Fibroblast of lung (primary cell): Measurements from ENCODE around the gene CHD3. TPM values are rescaled to one million over a fixed set of nuclear protein-coding genes. Genes with fewer than 3 reads are reported as not detected.
A peak's percentile ranks its signal among the peaks of the same experiment; 100 is the strongest.

ENCODE experiments used
- DNase-seq, 2 donors: peaks; one replicate each; pipeline versions ENCODE4 v3.0.0 to v3.0.0-alpha.2; 2010; ENCODE audit warnings: low read depth in 2 of 2
- H2AFZ ChIP-seq: 2 replicates; pipeline ENCODE4 v1.5.1; 2012; ENCODE audit warnings: low read length, control low read depth, inconsistent platforms
- H3K27ac ChIP-seq: 2 replicates; pipeline ENCODE4 v1.5.1; 2011; ENCODE audit warnings: low read length, control low read depth; ENCODE audit not compliant: insufficient read depth
- H3K27me3 ChIP-seq: 2 replicates; pipeline ENCODE4 v1.5.1; 2011; ENCODE audit warnings: mild to moderate bottlenecking, low read length; ENCODE audit not compliant: control insufficient read depth, insufficient read depth
- H3K36me3 ChIP-seq: 2 replicates; pipeline ENCODE4 v1.5.1; 2011; ENCODE audit warnings: low read length; ENCODE audit not compliant: control insufficient read depth, insufficient read depth
- H3K4me1 ChIP-seq: 2 replicates; pipeline ENCODE4 v1.5.1; 2011; ENCODE audit warnings: low read length; ENCODE audit not compliant: control insufficient read depth, insufficient read depth; ENCODE audit errors: extremely low read depth
- H3K4me2 ChIP-seq: 2 replicates; pipeline ENCODE4 v1.5.1; 2011; ENCODE audit warnings: low read length, control low read depth; ENCODE audit not compliant: insufficient read depth; ENCODE audit errors: extremely low read depth
- H3K4me3 ChIP-seq, 4 experiments: fragments of 200-600 bp in 1 of 4; sonication (generic) in 1 of 4; replicated peaks in 1 of 4; 2 replicates each; pipeline ENCODE4 v1.5.1; 2011 to 2016; ENCODE audit warnings: low read length in 4 of 4, low read depth in 3 of 4, mild to moderate bottlenecking in 3 of 4, control low read depth in 2 of 4, inconsistent platforms in 1 of 4, mixed read lengths in 1 of 4; ENCODE audit not compliant: insufficient read depth in 1 of 4; ENCODE audit errors: control extremely low read depth in 1 of 4
- H3K79me2 ChIP-seq: 2 replicates; pipeline ENCODE4 v1.5.1; 2012; ENCODE audit warnings: mild to moderate bottlenecking, low read length, inconsistent platforms; ENCODE audit not compliant: control insufficient read depth, insufficient read depth
- H3K9ac ChIP-seq: 2 replicates; pipeline ENCODE4 v1.5.1; 2011; ENCODE audit warnings: mild to moderate bottlenecking, low read length, control low read depth; ENCODE audit not compliant: insufficient read depth
- H3K9me3 ChIP-seq: 2 replicates; pipeline ENCODE4 v1.5.1; 2012; ENCODE audit warnings: low read depth, low read length; ENCODE audit not compliant: control insufficient read depth, insufficient read depth
- H4K20me1 ChIP-seq: 2 replicates; pipeline ENCODE4 v1.5.1; 2011; ENCODE audit warnings: low read length; ENCODE audit not compliant: control insufficient read depth, insufficient read depth; ENCODE audit errors: extremely low read depth
- EZH2 ChIP-seq: IDR thresholded peaks from 2 replicates; pipeline ENCODE4 v1.5.1; 2012; ENCODE audit warnings: low read length, control low read depth, mild to moderate bottlenecking; ENCODE audit errors: missing control alignments
- polyA plus RNA-seq, 2 donors: library from polyadenylated mRNA; depleted of rRNA in 1 of 2; stranded (reverse) in 1 of 2; unstranded in 1 of 2; fragments of >200 nt; gene quantifications; 2 replicates each; pipeline ENCODE4 v1.2.1, GENCODE V29; 2011 to 2012; ENCODE audit warnings: missing spikeins in 1 of 2
- total RNA-seq: library from RNA; depleted of rRNA; stranded (reverse); fragments of >200 nt; gene quantifications from 2 replicates; pipeline ENCODE4 v1.2.1, GENCODE V29; 2014
- TF ChIP-seq, protein P1 (sequence below), 2 donors: IDR thresholded peaks in 1 of 2; conservative IDR thresholded peaks in 1 of 2; 1 replicate in 1 of 2; 2 replicates in 1 of 2; pipeline ENCODE4 v1.5.1; 2011 to 2012; ENCODE audit warnings: low read length in 2 of 2, control low read depth in 1 of 2, inconsistent platforms in 1 of 2, low read depth in 1 of 2, mild to moderate bottlenecking in 1 of 2

Gene CHD3
- total and polyA plus RNA-seq, 2 donors (not counting 1 experiment from before 2014, with no cell fraction given) = 23.8 to 165 TPM

DNA sequence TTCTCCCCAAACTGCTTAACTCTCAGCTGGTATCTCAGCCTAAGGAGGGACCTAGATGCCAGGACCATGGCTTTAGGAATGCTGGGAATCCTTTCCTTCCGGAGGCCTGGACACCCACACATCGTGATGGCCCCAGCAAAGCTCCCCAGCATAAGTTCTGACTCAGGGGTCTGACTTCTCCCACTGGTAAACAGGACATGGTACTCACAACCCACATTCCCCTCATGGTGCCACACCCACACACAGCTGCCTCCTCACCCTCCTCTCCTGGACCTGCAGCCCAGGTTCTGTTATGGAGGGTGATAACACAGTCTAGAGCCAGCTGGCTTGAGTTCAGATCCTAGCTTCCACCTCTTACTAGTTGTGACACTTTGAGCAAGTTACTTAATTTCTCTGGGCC is 28.2 kb downstream of the CHD3 start:
- Histone ChIP-seq H3K9me3 (no peaks in the 10 kb centered on the region), H4K20me1 (no peaks in the 10 kb centered on the region), H3K36me3 (no peaks in the 10 kb centered on the region), H3K4me3 (peak overlapping the region in 1 of 4 experiments; percentile 1), H3K27ac (peak overlapping the region; percentile 82), H3K27me3 (no peaks in the 10 kb centered on the region), H3K4me2 (no peak overlapping the region), H2AFZ (no peak overlapping the region), H3K9ac (no peak overlapping the region), H3K4me1 (peaks cover 8% of the 10 kb centered on the region), H3K79me2 (no peaks in the 10 kb centered on the region)
- TF ChIP-seq, protein P1, sequence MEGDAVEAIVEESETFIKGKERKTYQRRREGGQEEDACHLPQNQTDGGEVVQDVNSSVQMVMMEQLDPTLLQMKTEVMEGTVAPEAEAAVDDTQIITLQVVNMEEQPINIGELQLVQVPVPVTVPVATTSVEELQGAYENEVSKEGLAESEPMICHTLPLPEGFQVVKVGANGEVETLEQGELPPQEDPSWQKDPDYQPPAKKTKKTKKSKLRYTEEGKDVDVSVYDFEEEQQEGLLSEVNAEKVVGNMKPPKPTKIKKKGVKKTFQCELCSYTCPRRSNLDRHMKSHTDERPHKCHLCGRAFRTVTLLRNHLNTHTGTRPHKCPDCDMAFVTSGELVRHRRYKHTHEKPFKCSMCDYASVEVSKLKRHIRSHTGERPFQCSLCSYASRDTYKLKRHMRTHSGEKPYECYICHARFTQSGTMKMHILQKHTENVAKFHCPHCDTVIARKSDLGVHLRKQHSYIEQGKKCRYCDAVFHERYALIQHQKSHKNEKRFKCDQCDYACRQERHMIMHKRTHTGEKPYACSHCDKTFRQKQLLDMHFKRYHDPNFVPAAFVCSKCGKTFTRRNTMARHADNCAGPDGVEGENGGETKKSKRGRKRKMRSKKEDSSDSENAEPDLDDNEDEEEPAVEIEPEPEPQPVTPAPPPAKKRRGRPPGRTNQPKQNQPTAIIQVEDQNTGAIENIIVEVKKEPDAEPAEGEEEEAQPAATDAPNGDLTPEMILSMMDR (conservative IDR thresholded peaks at IDR 0.05 in 1 of 2, IDR thresholded peaks at IDR 0.05 in 1 of 2; ENCODE audit: low read depth in 1 of 2, low read length in 2 of 2) = no peak
- no peak for TF ChIP-seq EZH2
- DNase-seq = peak in 1 of 2 donors; percentile 84

DNA sequence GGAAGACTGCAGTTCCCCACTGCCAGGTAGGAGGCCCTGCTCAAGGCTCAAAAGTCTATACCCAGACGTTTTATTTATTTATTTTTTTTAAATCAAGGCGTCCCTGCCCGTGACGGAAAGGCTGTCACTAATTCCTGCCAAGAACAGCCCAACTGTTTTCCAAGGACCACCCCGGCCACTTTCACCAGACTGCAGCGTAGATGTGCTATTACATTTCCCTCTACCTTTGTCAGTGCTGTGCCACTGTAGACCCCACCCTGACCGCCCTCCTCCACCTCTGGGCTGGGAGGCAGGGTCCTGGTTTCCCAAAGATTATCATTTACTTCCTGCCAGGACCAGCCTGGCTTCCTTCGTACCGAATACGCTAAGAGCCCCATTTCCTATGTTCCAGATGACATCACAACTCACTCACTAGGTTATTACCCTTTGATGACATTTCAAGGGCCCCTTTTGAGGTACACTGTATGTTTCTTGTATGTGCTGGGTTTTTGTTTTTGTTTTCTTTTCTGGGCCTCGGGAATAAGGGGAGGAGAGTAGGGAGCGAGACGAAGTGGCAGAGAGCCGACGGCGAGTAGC is 33.8 kb downstream of the CHD3 start:
- H3K9ac ChIP-seq = no peak overlapping the region
- H3K79me2 ChIP-seq = no peaks in the 10 kb centered on the region
- H3K4me2 ChIP-seq = peak overlapping the region; percentile 83
- H3K9me3 ChIP-seq = no peaks in the 10 kb centered on the region
- no peak overlapping the region for H3K27ac ChIP-seq
- TF ChIP-seq, protein P1 (conservative IDR thresholded peaks at IDR 0.05 in 1 of 2, IDR thresholded peaks at IDR 0.05 in 1 of 2; ENCODE audit: low read depth in 1 of 2, low read length in 2 of 2) = no peak
- no peaks in the 10 kb centered on the region for H4K20me1 ChIP-seq
- H3K4me1 ChIP-seq = peaks cover 2% of the 10 kb centered on the region
- H3K36me3 ChIP-seq = no peaks in the 10 kb centered on the region
- no peaks in the 10 kb centered on the region for H3K27me3 ChIP-seq
- H2AFZ ChIP-seq = peak overlapping the region; percentile 93
- no peak for DNase-seq
- peak overlapping the region; percentile 3 to 56 (median 28) for H3K4me3 ChIP-seq

DNA sequence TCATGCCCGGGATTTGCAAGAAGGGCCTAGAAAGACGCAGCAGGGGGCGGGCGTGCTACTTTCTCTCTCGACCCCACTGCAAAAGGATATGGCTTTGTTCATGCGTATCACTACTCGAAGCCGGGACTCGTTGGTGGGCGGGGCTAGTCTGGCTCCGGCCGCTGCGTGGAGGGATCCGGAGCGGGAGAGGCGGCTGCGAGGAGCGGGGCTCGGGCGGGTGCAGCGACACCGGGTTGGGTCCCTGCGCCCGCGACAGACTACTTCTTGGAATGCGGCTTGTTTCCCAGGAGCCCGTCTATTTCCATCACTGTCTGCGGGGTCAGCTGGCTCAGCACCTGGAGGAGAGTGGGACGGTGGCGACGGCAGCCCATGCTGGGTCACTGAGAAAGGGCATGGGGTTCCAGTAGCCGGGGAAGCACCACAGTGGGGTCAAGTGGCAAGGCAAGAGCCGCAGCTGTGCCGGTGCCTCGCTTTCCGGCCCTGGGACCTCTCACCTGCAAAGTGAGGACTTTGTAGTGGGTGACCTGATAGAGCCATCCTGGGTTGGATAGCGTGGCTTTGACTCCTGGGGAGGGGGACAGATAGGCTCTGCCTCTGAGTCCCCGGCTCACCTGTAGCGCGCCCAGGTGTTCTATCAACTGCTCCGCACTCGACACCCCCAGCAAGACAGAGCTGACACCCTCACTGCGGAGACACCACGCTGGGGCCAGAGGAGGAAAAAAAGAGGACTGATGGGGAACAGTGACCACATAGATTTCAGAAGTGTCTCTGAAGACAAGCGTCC is 34.4 kb downstream of the CHD3 start:
- H4K20me1 ChIP-seq = no peaks in the 10 kb centered on the region
- H3K27ac ChIP-seq = no peak overlapping the region
- no peaks in the 10 kb centered on the region for H3K36me3 ChIP-seq
- H3K9me3 ChIP-seq = no peaks in the 10 kb centered on the region
- H3K4me3 ChIP-seq = peak overlapping the region; percentile 33 to 56 (median 38)
- no peaks in the 10 kb centered on the region for H3K27me3 ChIP-seq
- H3K4me2 ChIP-seq = peak overlapping the region; percentile 83
- H2AFZ ChIP-seq = peak overlapping the region; percentile 93
- peak; percentile 81 to 85 for DNase-seq
- TF ChIP-seq EZH2 = no peak
- TF ChIP-seq, protein P1 (conservative IDR thresholded peaks at IDR 0.05 in 1 of 2, IDR thresholded peaks at IDR 0.05 in 1 of 2; ENCODE audit: low read depth in 1 of 2, low read length in 2 of 2) = peak in 1 of 2 donors; percentile 10
- H3K79me2 ChIP-seq = no peaks in the 10 kb centered on the region
- peaks cover 2% of the 10 kb centered on the region for H3K4me1 ChIP-seq
- peak overlapping the region; percentile 20 for H3K9ac ChIP-seq
